Muscle layer of duodenum (tissue), 2 donors: ENCODE measurements around the gene CLTC.
"Not testable (repeated sequence)": the region's sequence is repeated elsewhere in the genome, so short reads cannot be mapped to it uniquely, and the experiment has no call there.

Source experiments
- H3K27ac ChIP-seq: one replicate; pipeline ENCODE4 v1.7.0; 2013; ENCODE audit warnings: mild to moderate bottlenecking, low read length
- H3K27me3 ChIP-seq: one replicate; pipeline ENCODE4 v1.7.0; 2013; ENCODE audit warnings: low read depth, mild to moderate bottlenecking, control low read depth, low read length
- H3K36me3 ChIP-seq, 2 donors: one replicate each; pipeline ENCODE4 v1.7.0; 2013; ENCODE audit warnings: low read length in 2 of 2, control low read depth in 1 of 2, mild to moderate bottlenecking in 1 of 2; ENCODE audit not compliant: insufficient read depth in 2 of 2, control insufficient read depth in 1 of 2
- H3K4me1 ChIP-seq, 2 donors: one replicate each; pipeline ENCODE4 v1.7.0; 2013; ENCODE audit warnings: low read length in 2 of 2, mild to moderate bottlenecking in 2 of 2, control low read depth in 1 of 2, moderate library complexity in 1 of 2; ENCODE audit not compliant: insufficient read depth in 2 of 2, control insufficient read depth in 1 of 2
- H3K4me3 ChIP-seq, 2 donors: one replicate each; pipeline ENCODE4 v1.7.0; 2013; ENCODE audit warnings: low read length in 2 of 2, low read depth in 1 of 2, mild to moderate bottlenecking in 1 of 2
- H3K9me3 ChIP-seq, 2 donors: one replicate each; pipeline ENCODE4 v1.7.0; 2013; ENCODE audit warnings: low read length in 2 of 2, control low read depth in 1 of 2, mild to moderate bottlenecking in 1 of 2; ENCODE audit not compliant: control insufficient read depth in 1 of 2
- donor health status: healthy.

CLTC gene

DNA sequence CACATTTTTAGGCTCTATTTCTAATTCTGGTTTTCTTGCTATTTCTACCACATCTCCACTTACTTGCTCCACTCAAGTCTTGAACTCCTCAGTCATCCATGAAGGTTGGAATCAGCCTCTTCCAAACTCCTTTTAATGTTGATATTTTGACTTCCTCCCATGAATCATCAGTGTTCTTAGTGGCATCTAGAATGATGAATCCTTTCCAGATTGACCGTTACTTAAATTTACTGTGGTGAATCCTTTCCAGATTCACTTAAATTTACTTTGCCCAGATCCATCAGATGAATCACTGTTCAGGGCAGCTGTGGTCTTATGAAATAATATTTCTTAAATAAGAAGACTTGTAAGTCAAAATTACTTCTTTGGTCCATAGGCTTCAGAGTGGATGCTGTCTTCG, 32.4 kb downstream of the CLTC start:
- Histone ChIP-seq H3K27ac (no peak overlapping the region), H3K9me3 (peaks cover 0 to 5% of the 10 kb centered on the region in 2 donors), H3K4me3 (no peak overlapping the region), H3K27me3 (no peaks in the 10 kb centered on the region), H3K4me1 (peaks cover 0 to 3% of the 10 kb centered on the region in 2 donors), H3K36me3 (peaks cover 70 to 72% of the 10 kb centered on the region in 2 donors)

DNA sequence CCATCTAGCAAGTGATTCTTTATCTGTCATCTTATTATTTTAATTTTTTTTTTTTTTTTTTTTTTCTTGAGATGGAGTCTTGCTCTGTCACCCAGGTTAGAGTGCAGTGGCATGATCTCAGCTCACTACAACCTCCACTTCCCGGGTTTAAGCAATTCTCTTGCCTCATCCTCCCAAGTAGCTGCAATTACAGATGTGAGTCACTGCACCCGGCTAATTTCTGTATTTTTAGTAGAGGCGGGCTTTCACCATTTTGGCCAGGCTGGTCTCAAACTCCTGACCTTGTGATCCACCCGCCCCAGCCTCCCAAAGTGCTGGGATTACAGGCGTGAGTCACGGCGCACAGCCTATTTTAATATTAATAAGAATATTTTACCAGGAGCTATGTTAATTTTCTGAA, 36.9 kb downstream of the CLTC start:
- H3K4me1 ChIP-seq, H3K27me3 ChIP-seq, H3K9me3 ChIP-seq, H3K27ac ChIP-seq, H3K4me3 ChIP-seq: not testable (repeated sequence)
- peaks cover 58 to 64% of the 10 kb centered on the region in 2 donors for H3K36me3 ChIP-seq

DNA sequence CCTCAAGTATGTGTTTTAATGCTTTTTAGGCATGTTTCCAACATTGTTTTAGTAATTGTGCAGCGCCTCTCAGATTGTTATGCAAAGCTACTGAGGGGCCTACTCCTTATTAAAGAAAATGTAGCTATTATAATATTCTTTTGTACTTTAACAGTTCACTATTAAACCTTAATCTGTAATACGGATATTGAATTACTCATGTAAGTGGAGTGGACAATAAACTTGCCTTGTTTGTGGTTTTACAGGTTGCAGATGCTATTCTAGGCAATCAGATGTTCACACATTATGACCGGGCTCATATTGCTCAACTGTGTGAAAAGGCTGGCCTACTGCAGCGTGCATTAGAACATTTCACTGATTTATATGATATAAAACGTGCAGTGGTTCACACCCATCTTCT, 46.5 kb downstream of the CLTC start:
- Histone ChIP-seq H3K27ac (no peak overlapping the region), H3K36me3 (peaks cover 71 to 82% of the 10 kb centered on the region in 2 donors)

DNA sequence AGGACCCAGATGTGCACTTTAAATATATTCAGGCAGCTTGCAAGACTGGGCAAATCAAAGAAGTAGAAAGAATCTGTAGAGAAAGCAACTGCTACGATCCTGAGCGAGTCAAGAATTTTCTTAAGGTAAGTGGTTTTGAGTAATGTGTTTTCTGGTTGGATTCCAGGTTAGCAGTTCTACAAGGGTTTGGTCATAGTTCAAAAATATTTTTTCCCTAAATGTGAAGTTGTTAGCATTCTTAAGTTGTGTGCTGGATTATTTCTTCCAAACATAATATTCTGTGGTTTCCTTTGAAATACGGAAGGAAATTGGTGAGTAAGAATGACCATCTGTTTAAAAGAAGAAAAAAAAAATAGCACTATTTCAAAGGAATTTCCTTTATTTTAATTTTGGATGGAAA, 49.1 kb downstream of the CLTC start:
- peaks cover 57 to 66% of the 10 kb centered on the region in 2 donors for H3K36me3 ChIP-seq
- no peaks in the 10 kb centered on the region for H3K27me3 ChIP-seq
- peaks cover 4 to 13% of the 10 kb centered on the region in 2 donors for H3K4me1 ChIP-seq
- no peak overlapping the region for H3K4me3 ChIP-seq
- peak overlapping the region; percentile 63 for H3K27ac ChIP-seq
- H3K9me3 ChIP-seq = no peaks in the 10 kb centered on the region

More for the DNA sequence above, 46.5 kb downstream of the CLTC start:
- no peaks in the 10 kb centered on the region for H3K9me3 ChIP-seq
- H3K4me1 ChIP-seq = peaks cover 0 to 13% of the 10 kb centered on the region in 2 donors
- H3K27me3 ChIP-seq = no peaks in the 10 kb centered on the region
- no peak overlapping the region for H3K4me3 ChIP-seq

DNA sequence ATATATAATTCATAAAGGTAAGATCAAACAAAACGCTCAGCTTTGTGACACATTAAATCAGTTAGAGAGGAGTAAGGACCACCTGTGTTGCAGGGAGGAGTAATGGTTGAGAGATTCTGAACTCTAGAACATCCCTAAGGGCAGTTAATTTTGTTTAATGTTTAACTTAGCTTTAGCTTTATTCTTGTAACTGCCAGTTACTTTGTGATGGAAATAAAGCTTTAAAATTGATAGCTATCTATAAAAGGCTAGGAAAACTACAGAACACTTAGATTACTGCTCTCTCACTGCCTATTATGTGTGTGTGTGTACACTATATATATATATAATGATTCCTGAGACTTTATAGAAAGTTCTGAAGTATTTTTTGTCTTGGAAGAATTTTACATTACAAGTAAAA, 49.7 kb downstream of the CLTC start:
- Histone ChIP-seq H3K4me1 (peaks cover 4 to 13% of the 10 kb centered on the region in 2 donors), H3K4me3 (no peak overlapping the region), H3K36me3 (peaks cover 57 to 70% of the 10 kb centered on the region in 2 donors), H3K27ac (peak overlapping the region; percentile 63), H3K9me3 (no peaks in the 10 kb centered on the region), H3K27me3 (no peaks in the 10 kb centered on the region)

DNA sequence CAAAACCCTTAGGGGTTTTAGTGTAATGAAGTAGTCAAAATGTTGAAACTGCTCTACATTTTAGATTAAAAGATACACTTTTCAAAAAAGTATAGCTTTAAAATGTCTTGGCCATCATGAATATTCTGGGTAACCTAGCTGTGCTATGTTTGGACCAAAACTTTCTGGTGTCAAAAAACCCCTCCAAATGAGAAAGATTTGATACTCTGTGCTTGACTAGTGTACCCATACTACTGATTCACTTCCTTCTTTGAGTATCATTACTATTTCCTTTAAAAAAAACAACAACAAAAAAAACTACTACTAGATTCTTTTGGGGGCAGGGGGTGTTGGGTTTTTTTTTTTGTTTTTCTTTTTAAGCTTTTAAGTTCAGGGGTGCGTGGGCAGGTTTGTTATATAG, 50.2 kb downstream of the CLTC start:
- Histone ChIP-seq H3K27me3 (no peaks in the 10 kb centered on the region), H3K9me3 (no peaks in the 10 kb centered on the region), H3K27ac (no peak overlapping the region), H3K4me3 (no peak overlapping the region), H3K36me3 (peaks cover 57 to 75% of the 10 kb centered on the region in 2 donors), H3K4me1 (peaks cover 4 to 13% of the 10 kb centered on the region in 2 donors)

DNA sequence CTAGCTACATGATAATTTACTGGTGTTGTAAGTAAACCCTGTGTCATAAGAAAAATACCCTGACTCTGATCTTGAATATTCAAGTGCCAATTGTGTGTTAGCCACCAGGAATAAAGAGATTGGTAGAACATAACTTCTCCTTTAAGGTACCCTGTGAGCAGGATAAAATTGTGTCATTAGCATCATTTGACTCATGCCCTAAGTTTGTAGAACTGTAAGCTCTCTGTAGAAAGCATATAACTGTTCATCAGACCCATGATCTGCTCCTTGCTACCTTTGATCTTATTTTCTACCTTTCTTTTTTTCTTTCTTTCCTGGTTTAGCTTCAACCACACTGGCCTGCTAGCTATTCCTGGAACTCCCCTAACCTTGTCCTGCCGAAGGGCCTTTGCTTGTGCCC, 51.7 kb downstream of the CLTC start:
- Histone ChIP-seq H3K27me3 (no peaks in the 10 kb centered on the region), H3K9me3 (no peaks in the 10 kb centered on the region), H3K27ac (no peak overlapping the region), H3K36me3 (peaks cover 52 to 78% of the 10 kb centered on the region in 2 donors), H3K4me1 (peaks cover 4 to 13% of the 10 kb centered on the region in 2 donors), H3K4me3 (no peak overlapping the region)

DNA sequence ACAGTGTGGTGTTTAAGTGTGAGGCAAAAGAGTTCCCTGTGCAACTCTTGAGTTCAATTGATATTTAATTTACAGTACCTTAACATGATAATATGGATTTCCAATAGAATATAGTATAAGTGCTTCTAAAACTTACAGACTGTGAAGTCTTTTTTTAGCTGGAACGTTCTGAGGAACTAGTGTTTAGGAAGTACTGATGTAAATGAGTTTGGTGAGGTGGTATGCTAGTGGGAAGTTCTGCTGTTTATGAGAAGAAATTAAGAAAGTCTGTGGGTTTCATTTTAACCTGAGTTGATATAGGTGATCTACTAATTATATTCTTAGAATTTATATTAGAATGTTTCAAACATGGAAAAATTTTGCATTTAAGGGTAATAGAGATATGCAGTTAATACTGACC, 55.5 kb downstream of the CLTC start:
- Histone ChIP-seq H3K36me3 (peaks cover 53 to 77% of the 10 kb centered on the region in 2 donors), H3K4me1 (peaks cover 0 to 4% of the 10 kb centered on the region in 2 donors), H3K4me3 (no peak overlapping the region), H3K9me3 (no peaks in the 10 kb centered on the region), H3K27ac (no peak overlapping the region), H3K27me3 (no peaks in the 10 kb centered on the region)

DNA sequence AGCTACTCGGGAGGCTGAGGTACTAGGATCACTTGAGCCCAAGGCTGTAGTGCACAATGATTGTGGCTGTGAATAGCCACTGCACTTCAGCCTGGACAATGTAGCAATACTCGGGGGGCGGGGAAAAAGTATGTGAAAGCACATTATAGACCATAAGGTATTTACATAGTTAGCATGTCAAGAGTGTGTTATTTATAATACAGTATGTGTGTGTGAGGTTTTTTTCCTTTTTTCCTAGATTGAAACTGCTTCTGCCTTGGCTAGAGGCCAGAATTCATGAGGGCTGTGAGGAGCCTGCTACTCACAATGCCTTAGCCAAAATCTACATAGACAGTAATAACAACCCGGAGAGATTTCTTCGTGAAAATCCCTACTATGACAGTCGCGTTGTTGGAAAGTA, 57.0 kb downstream of the CLTC start:
- Histone ChIP-seq H3K9me3 (no peaks in the 10 kb centered on the region), H3K4me1 (peaks cover 0 to 1% of the 10 kb centered on the region in 2 donors), H3K27me3 (no peaks in the 10 kb centered on the region), H3K36me3 (peaks cover 61 to 78% of the 10 kb centered on the region in 2 donors), H3K27ac (no peak overlapping the region), H3K4me3 (no peak overlapping the region)

DNA sequence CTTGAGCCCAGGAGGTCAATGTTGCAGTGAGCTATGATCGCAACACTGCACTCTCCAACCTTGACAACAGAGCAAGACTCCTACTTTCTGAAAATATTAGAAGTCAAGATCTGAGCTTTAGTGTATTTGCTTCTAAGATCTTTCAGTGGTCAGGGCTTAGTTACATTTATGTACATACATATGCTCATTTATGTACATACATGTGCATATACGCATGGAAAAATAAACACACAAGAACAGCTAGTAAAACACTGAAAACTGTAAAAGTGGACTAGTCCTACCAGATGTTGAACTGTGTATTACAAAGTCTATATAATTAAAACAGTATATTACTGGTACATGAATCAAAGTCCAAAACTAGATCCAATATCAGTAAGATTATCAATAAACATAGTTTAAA, 59.2 kb downstream of the CLTC start:
- no peaks in the 10 kb centered on the region for H3K4me1 ChIP-seq
- no peaks in the 10 kb centered on the region for H3K27me3 ChIP-seq
- no peak overlapping the region for H3K4me3 ChIP-seq
- H3K27ac ChIP-seq = no peak overlapping the region
- H3K9me3 ChIP-seq = no peaks in the 10 kb centered on the region
- H3K36me3 ChIP-seq = peaks cover 81 to 85% of the 10 kb centered on the region in 2 donors

DNA sequence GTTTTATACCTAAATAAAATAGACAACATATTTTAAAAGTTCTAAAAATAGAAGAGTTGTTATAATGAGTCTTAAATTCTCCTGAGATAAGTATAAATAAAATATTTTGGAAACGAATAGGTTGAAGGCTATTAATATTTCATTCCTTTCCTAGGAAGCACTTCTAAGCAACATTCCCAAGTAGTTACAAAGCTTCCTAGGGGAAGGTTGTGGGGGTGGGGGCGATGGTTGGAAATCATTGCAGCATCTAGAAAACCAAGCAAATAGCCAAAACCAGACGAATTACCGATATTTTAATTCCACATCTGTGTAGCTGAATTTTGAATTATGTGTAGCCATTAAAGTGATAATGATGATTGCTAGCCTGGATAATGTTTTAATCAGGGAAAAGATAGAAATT, 60.6 kb downstream of the CLTC start:
- Histone ChIP-seq H3K4me1 (no peaks in the 10 kb centered on the region), H3K27me3 (no peaks in the 10 kb centered on the region), H3K36me3 (peaks cover 79 to 85% of the 10 kb centered on the region in 2 donors), H3K9me3 (no peaks in the 10 kb centered on the region), H3K27ac (no peak overlapping the region), H3K4me3 (no peak overlapping the region)

DNA sequence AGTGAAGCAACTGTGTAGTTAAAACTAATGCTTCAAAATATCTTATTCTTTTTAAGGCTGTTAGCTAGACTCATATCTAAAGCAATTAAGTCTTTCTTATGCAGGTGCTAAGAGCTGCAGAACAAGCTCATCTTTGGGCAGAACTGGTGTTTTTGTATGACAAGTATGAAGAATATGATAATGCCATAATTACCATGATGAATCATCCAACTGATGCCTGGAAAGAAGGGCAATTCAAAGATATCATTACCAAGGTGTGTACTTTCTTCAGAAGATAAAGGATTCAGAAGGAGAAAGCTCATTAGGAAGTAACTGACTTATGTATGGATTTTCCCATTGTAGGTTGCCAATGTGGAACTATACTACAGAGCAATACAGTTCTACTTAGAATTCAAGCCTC, 63.6 kb downstream of the CLTC start:
- H3K4me1 ChIP-seq = no peaks in the 10 kb centered on the region
- no peak overlapping the region for H3K4me3 ChIP-seq
- H3K27ac ChIP-seq = no peak overlapping the region
- no peaks in the 10 kb centered on the region for H3K9me3 ChIP-seq
- H3K36me3 ChIP-seq = peaks cover 83 to 88% of the 10 kb centered on the region in 2 donors
- H3K27me3 ChIP-seq = no peaks in the 10 kb centered on the region
